ENCODE data around the gene LIPC. TPM values are rescaled to one million over a fixed set of nuclear protein-coding genes. Genes with fewer than 3 reads are reported as not detected.

Gene LIPC
- total and polyA plus RNA-seq, 10 of the 15 experiments (the other 5 are each of a cell fraction or from before 2014, with no cell fraction given) = 0.06 to 0.31 (median 0.16) TPM; not detected in 1

DNA sequence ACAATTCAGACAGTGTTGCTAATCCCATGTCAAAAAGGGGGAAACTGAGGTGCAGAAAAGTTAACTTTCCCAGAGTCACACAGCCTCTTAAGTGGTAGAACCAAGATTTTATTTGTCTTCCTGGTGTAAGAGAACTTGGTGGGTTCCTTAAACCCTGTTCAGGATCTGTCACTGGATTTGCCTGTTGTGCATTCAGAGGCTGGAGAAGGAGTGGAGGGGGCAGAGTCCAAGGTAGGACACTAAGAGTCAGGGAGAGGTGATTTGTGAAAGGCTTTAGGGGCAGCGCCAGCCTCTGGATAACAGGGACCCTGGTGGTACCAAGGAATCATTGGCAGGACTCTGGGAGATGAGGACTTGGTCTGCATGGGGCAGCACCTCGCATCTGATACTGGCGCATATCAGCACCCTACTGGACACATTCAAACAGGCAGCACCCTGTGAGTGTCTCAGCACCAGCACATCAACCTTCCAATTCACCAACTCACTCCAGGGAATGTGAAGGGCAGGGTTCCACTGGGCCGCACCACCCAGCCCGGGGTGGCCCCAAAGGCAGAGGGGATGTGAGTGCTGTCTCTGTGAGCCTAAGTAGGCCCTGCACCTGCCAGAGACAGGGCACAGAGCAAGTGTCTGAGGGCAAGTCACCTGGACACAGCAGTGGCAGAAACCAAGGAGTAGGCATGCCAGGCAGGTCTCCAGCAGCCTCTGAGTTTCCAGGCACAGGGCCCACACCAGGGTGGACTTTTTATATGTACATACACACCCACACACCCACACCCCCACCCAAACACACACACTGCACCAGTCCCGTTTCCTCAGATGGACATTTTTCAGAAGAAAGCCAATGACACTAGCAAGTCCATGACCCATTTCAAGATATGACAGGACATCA, 71.6 kb downstream of the LIPC start:
- no peaks in the 10 kb centered on the region; the same call in 2 of the 3 replicates for H3K9me3 ChIP-seq (replicated peaks; ENCODE audit: control insufficient read depth, insufficient read depth, low read length)
- BruUV-seq (replicated peaks) = no TSS peak
- FAIRE-seq (no peak), ATAC-seq (no peak), DNase-seq (ENCODE audit: low read depth, low spot score) (no peak)
- H3K4me1 ChIP-seq (ENCODE audit: control insufficient read depth, insufficient read depth, low read length) = peaks cover 6% of the 10 kb centered on the region
- H3K36me3 ChIP-seq (ENCODE audit: control insufficient read depth in 2 of 2, insufficient read depth in 2 of 2, low read length in 1 of 2) = no peaks in the 10 kb centered on the region
- no peak overlapping the region for H2AFZ ChIP-seq (ENCODE audit: control insufficient read depth, low read depth, low read length)
- no peak overlapping the region for H3K9ac ChIP-seq (ENCODE audit: control insufficient read depth, insufficient read depth, low read length)
- TF ChIP-seq DPF2 (IDR thresholded peaks at IDR 0.05) = no peak
- no peak for TF ChIP-seq BMI1 (IDR thresholded peaks at IDR 0.05; ENCODE audit: borderline replicate concordance)
- no peak for TF ChIP-seq IRF4 (IDR thresholded peaks at IDR 0.05; ENCODE audit: low read depth, low read length)
- TF ChIP-seq SMAD5 (IDR thresholded peaks at IDR 0.05; ENCODE audit: low read depth) = no peak
- TF ChIP-seq SMAD1 (IDR thresholded peaks at IDR 0.05; ENCODE audit: low read depth, partially characterized antibody) = no peak
- no peak for TF ChIP-seq FOS (IDR thresholded peaks at IDR 0.05; ENCODE audit: borderline replicate concordance, extremely low read depth, insufficient read length)
- TF ChIP-seq RFX5 (IDR thresholded peaks at IDR 0.05; ENCODE audit: low read depth, low read length) = no peak
- TF ChIP-seq CEBPZ (IDR thresholded peaks at IDR 0.05; ENCODE audit: low read depth, low read length) = no peak
- no peak for TF ChIP-seq EP300 (IDR thresholded peaks at IDR 0.05; ENCODE audit: borderline replicate concordance in 1 of 2, control insufficient read depth in 1 of 2, low read depth in 2 of 2, low read length in 2 of 2)
- TF ChIP-seq, protein P1, sequence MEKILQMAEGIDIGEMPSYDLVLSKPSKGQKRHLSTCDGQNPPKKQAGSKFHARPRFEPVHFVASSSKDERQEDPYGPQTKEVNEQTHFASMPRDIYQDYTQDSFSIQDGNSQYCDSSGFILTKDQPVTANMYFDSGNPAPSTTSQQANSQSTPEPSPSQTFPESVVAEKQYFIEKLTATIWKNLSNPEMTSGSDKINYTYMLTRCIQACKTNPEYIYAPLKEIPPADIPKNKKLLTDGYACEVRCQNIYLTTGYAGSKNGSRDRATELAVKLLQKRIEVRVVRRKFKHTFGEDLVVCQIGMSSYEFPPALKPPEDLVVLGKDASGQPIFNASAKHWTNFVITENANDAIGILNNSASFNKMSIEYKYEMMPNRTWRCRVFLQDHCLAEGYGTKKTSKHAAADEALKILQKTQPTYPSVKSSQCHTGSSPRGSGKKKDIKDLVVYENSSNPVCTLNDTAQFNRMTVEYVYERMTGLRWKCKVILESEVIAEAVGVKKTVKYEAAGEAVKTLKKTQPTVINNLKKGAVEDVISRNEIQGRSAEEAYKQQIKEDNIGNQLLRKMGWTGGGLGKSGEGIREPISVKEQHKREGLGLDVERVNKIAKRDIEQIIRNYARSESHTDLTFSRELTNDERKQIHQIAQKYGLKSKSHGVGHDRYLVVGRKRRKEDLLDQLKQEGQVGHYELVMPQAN (conservative IDR thresholded peaks at IDR 0.05) = no peak
- TF ChIP-seq ATF7 (IDR thresholded peaks at IDR 0.05; ENCODE audit: low read depth) = no peak
- no peak for TF ChIP-seq SPI1 (IDR thresholded peaks at IDR 0.05; ENCODE audit: borderline replicate concordance, insufficient read depth, low read depth, low read length)
- TF ChIP-seq EGR1 (IDR thresholded peaks at IDR 0.05; ENCODE audit: borderline replicate concordance in 1 of 2, low read depth in 2 of 2, low read length in 2 of 2) = no peak
- TF ChIP-seq, protein P2, sequence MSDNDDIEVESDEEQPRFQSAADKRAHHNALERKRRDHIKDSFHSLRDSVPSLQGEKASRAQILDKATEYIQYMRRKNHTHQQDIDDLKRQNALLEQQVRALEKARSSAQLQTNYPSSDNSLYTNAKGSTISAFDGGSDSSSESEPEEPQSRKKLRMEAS (IDR thresholded peaks at IDR 0.05; ENCODE audit: low read depth, low read length) = no peak
- CTCF ChIA-PET = no interaction called here
- H3K27ac ChIP-seq (ENCODE audit: control insufficient read depth, insufficient read depth) = no peak overlapping the region
- POLR2A ChIA-PET = no interaction called here
- SMC1A ChIA-PET (ENCODE audit: uncharacterized antibody, unreplicated experiment) = interaction anchor here (1.2 to 2.1 kb wide), 3 partner anchors 14 to 22 kb away, joined by 3 to 6 read pairs (median 3); no protein-coding TSS in a partner anchor
- no peaks in the 10 kb centered on the region for H3K79me2 ChIP-seq (ENCODE audit: control insufficient read depth, insufficient read depth, low read length)
- no peaks in the 10 kb centered on the region for H4K20me1 ChIP-seq (ENCODE audit: control insufficient read depth, insufficient read depth)
- no peaks in the 10 kb centered on the region for H3K27me3 ChIP-seq (replicated peaks in 1 of 2; ENCODE audit: control insufficient read depth in 2 of 2, insufficient read depth in 2 of 2, low read length in 1 of 2)
- in situ Hi-C loops (cut with MboI) = no loop called here
- RAD21 ChIA-PET (ENCODE audit: unreplicated experiment) = interaction anchor here (0.7 to 0.9 kb wide), 2 partner anchors 12 to 62 kb away, joined by 4 read pairs; no protein-coding TSS in a partner anchor
- no peak overlapping the region for H3K4me3 ChIP-seq
- H3K4me2 ChIP-seq (ENCODE audit: control insufficient read depth, insufficient read depth) = no peak overlapping the region
- 88% methylated on average over 6 of the region's 6 CpGs for WGBS (ENCODE audit: insufficient coverage, insufficient replicate concordance, low lambda C conversion rate, missing lambda C conversion rate)
- intact Hi-C loops (cut with micrococcal nuclease; ENCODE audit: unreplicated experiment) = no loop called here

All from GM12878 (cell line).